Body of pancreas (tissue), 4 donors: ENCODE measurements around the gene TBX21.

Experiments used
- POLR2A ChIP-seq, 3 donors: fragments of 450-650 bp; IDR thresholded peaks; one replicate each; pipeline ENCODE4 v1.6.1; 2016; ENCODE audit warnings: antibody characterized with exemption in 3 of 3, mild to moderate bottlenecking in 2 of 3
- TF ChIP-seq, protein P1 (sequence below), 7 experiments: fragments of 450-650 bp in 4 of 7; fragments of 200-600 bp in 3 of 7; sonication (generic) in 3 of 7; IDR thresholded peaks; one replicate each; pipeline ENCODE4 v1.5.1; 2016 to 2019; ENCODE audit warnings: antibody characterized with exemption in 7 of 7

DNA sequence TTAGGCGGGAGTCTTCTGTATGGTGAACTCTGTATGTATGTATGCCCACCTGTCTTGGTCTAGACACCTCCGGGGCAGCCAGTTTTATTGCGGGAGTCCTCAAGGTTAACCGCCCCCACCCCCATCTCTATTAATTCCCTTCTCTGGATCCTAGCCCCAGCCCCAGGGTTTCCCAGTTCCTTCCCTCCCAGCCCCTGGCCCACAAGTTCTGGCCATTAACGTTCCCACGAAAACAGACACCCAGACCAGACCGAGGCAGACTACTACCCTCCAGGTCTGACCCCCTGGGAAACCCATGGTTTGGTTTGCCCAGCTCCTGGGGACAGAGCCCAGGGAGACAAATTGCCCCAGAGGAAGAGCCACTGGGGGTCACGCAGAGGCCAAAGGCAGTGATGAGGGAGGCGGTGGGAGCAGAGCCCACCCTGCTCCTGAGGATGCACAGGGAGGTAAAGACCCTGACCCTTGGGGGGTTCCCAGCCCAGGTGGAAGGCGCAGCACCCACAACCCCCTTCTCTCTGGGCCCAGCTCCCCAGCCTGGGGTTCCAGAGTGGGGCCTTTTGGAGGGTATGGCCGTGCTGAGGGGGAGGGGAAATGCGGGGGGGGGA lies 30.5 kb upstream of the TBX21 start:
- TF ChIP-seq, protein P1, sequence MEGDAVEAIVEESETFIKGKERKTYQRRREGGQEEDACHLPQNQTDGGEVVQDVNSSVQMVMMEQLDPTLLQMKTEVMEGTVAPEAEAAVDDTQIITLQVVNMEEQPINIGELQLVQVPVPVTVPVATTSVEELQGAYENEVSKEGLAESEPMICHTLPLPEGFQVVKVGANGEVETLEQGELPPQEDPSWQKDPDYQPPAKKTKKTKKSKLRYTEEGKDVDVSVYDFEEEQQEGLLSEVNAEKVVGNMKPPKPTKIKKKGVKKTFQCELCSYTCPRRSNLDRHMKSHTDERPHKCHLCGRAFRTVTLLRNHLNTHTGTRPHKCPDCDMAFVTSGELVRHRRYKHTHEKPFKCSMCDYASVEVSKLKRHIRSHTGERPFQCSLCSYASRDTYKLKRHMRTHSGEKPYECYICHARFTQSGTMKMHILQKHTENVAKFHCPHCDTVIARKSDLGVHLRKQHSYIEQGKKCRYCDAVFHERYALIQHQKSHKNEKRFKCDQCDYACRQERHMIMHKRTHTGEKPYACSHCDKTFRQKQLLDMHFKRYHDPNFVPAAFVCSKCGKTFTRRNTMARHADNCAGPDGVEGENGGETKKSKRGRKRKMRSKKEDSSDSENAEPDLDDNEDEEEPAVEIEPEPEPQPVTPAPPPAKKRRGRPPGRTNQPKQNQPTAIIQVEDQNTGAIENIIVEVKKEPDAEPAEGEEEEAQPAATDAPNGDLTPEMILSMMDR (IDR thresholded peaks at IDR 0.05): no peak
- no peak for TF ChIP-seq POLR2A (IDR thresholded peaks at IDR 0.05)
